ENCODE data around the gene LRIG1.

LRIG1 gene

GRCh38 chr3:66504850-66505641 is 4.2 kb upstream of the LRIG1 start:
- no peak for DNase-seq

GRCh38 chr3:66502981-66503380 is 2.2 kb upstream of the LRIG1 start:
- no peak for DNase-seq

- no peak for DNase-seq
Measured at GRCh38 chr3:66502245-66502874, 1.5 kb upstream of the LRIG1 start.

- DNase-seq = no peak
Measured at GRCh38 chr3:66501483-66502244, 842 bp upstream of the LRIG1 start.

- peak; percentile 37 for DNase-seq
Measured at GRCh38 chr3:66499881-66500575, 794 bp downstream of the LRIG1 start.

GRCh38 chr3:66498687-66499621 is 1.9 kb downstream of the LRIG1 start:
- DNase-seq = peak; percentile 7

GRCh38 chr3:66497985-66498671 is 2.7 kb downstream of the LRIG1 start:
- no peak for DNase-seq

- peak; percentile 54 for DNase-seq
Measured at GRCh38 chr3:66497288-66497984, 3.4 kb downstream of the LRIG1 start.

- DNase-seq = no peak
Measured at GRCh38 chr3:66496746-66497145, 4.1 kb downstream of the LRIG1 start.

- no peak for DNase-seq
Measured at GRCh38 chr3:66496301-66496700, 4.5 kb downstream of the LRIG1 start.

GRCh38 chr3:66495668-66496045 is 5.2 kb downstream of the LRIG1 start:
- no peak for DNase-seq

GRCh38 chr3:66494959-66495667 is 5.7 kb downstream of the LRIG1 start:
- peak; percentile 42 for DNase-seq

- DNase-seq = no peak
Measured at GRCh38 chr3:66493458-66494099, 7.2 kb downstream of the LRIG1 start.

GRCh38 chr3:66492672-66493071 is 8.2 kb downstream of the LRIG1 start:
- no peak for DNase-seq

GRCh38 chr3:66492071-66492470 is 8.8 kb downstream of the LRIG1 start:
- peak; percentile 36 for DNase-seq

- DNase-seq = no peak
Measured at GRCh38 chr3:66490984-66491383, 9.8 kb downstream of the LRIG1 start.

GRCh38 chr3:66490214-66490613 is 10.6 kb downstream of the LRIG1 start:
- DNase-seq = no peak

- no peak for DNase-seq
Measured at GRCh38 chr3:66489581-66489980, 11.2 kb downstream of the LRIG1 start.

- no peak for DNase-seq
Measured at GRCh38 chr3:66489115-66489514, 11.7 kb downstream of the LRIG1 start.

- DNase-seq = no peak
Measured at GRCh38 chr3:66488492-66488891, 12.3 kb downstream of the LRIG1 start.
